Fibroblast of pulmonary artery (primary cell): Measurements from ENCODE around the gene STK10.

Experiments
- DNase-seq: peaks from one replicate; pipeline ENCODE4 v3.0.0-alpha.2; 2010; ENCODE audit warnings: low read depth
- H3K4me3 ChIP-seq: replicated peaks from 2 replicates; pipeline ENCODE4 v1.5.1; 2011; ENCODE audit warnings: low read depth, mild to moderate bottlenecking, control low read depth, low read length, moderate library complexity
- CTCF ChIP-seq: IDR thresholded peaks from 2 replicates; pipeline ENCODE4 v1.5.1; 2011; ENCODE audit warnings: mild to moderate bottlenecking, control low read depth, low read length, inconsistent platforms; ENCODE audit errors: missing control alignments

STK10 gene

GRCh38 chr5:172141949-172142319, 46.1 kb downstream of the STK10 start:
- H3K4me3 ChIP-seq, result no peak overlapping the region
- no peak for TF ChIP-seq CTCF
- no peak for DNase-seq

DNA sequence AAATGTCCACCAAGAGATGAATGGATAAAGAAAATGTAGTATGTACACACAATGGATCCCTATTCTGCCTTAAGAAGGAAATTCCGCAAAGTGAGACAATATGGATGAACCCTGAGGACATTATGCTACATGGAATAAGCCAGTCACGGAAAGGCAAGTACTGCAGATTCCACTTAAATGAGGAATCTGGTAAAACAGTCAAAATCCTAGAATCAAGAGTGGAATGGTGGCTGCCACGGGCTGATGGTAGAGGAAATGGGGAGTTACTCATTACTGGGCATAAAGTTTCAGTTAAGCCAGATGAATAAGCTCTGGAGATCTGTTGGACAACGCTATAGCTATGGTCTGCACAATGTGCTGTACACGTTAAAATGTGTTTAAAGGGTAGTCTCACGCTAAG, 47.2 kb downstream of the STK10 start:
- no peak overlapping the region for H3K4me3 ChIP-seq
- TF ChIP-seq CTCF, result no peak
- no peak for DNase-seq

DNA sequence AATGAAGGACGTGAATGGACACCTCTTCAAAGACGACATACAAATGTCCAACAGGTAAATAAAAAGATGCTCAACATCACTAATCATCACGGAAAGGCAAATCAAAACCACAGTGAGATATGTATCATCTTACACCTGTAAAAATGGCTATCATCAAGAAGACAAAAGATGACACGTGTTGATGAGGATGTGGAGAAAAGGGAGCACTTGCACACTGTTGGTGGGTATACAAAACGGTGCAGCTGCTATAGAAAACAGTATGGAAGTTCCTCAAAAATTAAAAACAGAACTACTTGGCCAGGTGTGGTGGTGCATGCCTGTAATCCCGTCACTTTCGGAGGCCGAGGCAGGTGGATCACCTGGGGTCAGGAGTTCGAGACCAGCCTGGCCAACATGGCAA, 47.9 kb downstream of the STK10 start:
- TF ChIP-seq CTCF, result no peak
- no peak for DNase-seq
- no peak overlapping the region for H3K4me3 ChIP-seq

GRCh38 chr5:172137046-172137445, 51.0 kb downstream of the STK10 start:
- DNase-seq, result no peak
- TF ChIP-seq CTCF, result no peak
- H3K4me3 ChIP-seq, result no peak overlapping the region

DNA sequence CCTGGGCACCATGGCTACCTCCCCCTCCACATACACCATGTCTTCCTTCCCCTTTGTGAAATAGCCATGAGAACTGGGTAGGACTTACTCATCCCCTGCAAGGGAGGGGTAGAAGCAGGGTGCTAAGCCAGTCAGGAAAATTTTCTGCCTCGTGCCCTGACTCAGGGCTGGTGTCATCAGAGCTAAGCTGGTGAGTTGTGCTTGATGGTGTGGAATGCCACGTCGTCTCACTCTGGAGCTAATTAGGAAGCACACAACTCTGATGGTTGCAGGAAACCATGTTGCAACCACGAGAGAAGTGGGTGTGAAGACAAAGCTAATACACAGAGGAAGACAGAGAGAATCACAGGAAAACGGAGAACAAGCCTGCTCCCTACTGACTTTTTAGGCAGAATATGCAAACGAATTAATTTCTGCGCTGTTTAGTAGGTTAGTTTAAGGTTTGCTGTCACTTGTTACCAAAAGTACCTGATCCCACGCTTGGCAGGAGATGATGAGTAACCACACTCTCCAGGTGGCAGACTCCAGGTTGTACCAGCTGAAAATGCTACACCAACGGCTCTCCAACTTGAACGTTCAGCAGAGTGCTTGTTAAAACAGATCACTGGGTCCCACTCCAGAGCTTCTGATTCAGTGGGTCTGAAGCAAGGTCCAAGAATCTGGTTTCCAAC, 54.5 kb downstream of the STK10 start:
- no peak for TF ChIP-seq CTCF
- DNase-seq, result peak; percentile 82
- no peak overlapping the region for H3K4me3 ChIP-seq

DNA sequence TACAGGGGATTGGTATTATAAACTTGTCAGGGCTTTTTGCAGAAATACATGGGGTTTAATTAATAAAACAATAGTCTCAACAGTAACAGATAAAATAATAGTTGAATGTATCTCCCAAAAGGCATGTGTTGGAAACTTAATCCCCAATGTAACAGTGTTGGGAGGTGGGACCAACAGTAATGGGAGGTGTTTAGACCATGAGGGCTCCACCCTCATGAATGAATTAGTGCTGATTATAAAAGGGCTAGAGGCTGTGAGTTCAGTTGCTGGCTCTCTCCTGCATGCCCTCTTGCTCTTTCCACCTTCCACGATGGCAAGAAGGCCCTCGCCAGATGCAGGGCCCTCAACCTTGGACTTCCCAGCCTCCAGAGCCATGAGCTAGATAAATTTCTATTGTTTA, 56.3 kb downstream of the STK10 start:
- no peak for DNase-seq
- H3K4me3 ChIP-seq, result no peak overlapping the region
- TF ChIP-seq CTCF, result no peak

GRCh38 chr5:172129256-172129910, 58.6 kb downstream of the STK10 start:
- no peak for TF ChIP-seq CTCF
- DNase-seq, result no peak
- no peak overlapping the region for H3K4me3 ChIP-seq
